ENCODE measurements around the gene CCDC74B.

DNA sequence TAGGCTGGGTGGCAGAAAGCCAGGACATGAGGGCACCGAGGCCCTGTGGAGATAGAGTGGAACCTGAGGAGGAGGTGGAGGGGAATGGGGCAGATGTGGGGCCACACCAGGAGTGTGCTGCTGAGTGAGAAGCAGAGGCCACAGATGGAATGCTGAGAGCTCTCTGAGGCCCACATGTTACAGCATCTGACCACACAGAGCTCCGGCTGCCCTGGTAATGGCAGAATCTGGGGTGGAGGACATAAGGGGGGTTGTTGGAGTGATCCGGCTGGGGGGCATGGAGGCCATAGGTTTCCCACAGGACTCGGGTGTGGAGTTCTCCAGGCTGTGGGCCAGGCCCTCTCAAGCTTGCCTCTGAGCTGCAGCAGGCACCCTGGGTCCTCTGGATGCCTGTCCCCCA, 41.0 kb upstream of the CCDC74B start:
- no peak for TF ChIP-seq CTCF (IDR thresholded peaks at IDR 0.05; ENCODE audit: insufficient read depth, low read length, poor library complexity, severe bottlenecking)
- TF ChIP-seq EZH2phosphoT487 (conservative IDR thresholded peaks at IDR 0.05; ENCODE audit: low read length): no peak
